Stimulated activated CD8-positive, alpha-beta memory T cell treated with anti-CD3 and anti-CD28 coated beads, Interleukin-7, amount 100 ng/mL, for 48 hours (primary cell): ENCODE results near the gene FBLN5.
"Not testable (repeated sequence)": the region's sequence is repeated elsewhere in the genome, so short reads cannot be mapped to it uniquely, and the experiment has no call there.

Experiments
- DNase-seq, 2 donors: peaks; one replicate each; pipeline ENCODE4 v3.0.0-alpha.2; 2020; ENCODE audit warnings: low read depth in 1 of 2; ENCODE audit errors: extremely low read depth in 1 of 2

Gene FBLN5

GRCh38 chr14:91886961-91887360 lies 60.5 kb downstream of the FBLN5 start:
- no peak for DNase-seq

- DNase-seq = no peak
These were observed 61.7 kb downstream of the FBLN5 start for GRCh38 chr14:91885839-91886238.

- no peak for DNase-seq
These were observed 62.3 kb downstream of the FBLN5 start for GRCh38 chr14:91885113-91885712.

- DNase-seq = no peak
These were observed 62.8 kb downstream of the FBLN5 start for GRCh38 chr14:91884664-91885063.

DNA sequence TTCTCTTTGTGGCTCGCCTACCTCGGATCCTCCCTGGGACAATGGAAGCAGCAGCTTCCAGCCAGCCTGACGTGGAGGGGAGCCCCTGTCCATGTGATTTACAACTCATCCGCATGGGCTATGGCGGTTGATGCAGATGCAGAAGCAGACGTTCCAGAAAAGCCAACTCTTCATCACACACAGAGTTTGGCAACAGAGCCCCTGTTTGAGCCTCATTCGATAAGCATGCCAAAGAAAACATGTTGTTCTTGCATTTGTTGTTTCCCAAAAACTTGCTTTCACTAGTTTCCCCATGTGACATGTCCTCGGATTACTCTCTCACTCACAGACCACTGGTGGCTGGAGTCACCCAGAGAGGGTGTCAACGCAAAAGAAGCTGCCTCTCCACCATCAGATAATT lies 63.7 kb downstream of the FBLN5 start:
- DNase-seq = no peak

GRCh38 chr14:91882776-91883175 lies 64.7 kb downstream of the FBLN5 start:
- DNase-seq = no peak

DNA sequence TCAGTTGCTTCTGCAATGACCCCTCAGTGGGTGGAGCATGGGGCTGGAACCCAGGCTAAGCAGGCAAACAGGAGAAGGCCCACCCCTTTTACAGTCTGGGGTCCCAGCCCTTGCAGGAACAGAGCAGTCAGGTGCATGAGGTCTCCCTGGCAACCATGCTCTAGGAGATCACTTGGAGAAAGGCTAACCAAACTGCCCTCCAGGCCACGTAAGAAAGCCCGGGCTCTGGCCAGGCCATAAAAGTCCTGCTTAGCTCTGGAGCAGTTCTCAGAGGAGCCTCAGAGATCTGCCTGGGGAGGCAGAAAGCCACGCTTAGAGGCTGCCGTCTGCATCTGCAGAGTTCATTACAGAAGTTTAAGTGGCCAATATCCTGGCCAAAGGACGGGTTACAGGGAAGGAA lies 65.1 kb downstream of the FBLN5 start:
- no peak for DNase-seq

DNA sequence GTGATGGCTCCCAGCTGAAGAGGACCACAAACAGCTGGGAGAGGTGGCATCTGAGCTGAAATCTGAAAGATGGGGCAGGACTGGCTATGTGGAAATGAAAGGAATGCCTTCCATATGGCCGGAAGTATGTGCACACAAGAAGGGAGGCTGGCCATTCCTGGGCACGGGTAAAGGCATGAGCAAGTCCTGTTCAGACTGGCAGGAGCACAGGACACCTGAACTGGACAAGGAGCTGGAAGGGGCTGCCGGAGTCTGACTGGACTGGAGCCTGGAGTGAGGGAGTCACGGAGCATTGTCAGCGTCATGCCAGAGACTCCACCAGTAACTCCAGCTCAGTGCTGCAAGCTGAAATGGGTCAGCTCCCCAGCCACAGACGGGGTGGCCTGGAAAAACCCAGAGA lies 68.3 kb downstream of the FBLN5 start:
- DNase-seq = no peak

GRCh38 chr14:91878274-91878673 lies 69.2 kb downstream of the FBLN5 start:
- DNase-seq = no peak

- DNase-seq = no peak
These were observed 70.0 kb downstream of the FBLN5 start for GRCh38 chr14:91877376-91877915.

DNA sequence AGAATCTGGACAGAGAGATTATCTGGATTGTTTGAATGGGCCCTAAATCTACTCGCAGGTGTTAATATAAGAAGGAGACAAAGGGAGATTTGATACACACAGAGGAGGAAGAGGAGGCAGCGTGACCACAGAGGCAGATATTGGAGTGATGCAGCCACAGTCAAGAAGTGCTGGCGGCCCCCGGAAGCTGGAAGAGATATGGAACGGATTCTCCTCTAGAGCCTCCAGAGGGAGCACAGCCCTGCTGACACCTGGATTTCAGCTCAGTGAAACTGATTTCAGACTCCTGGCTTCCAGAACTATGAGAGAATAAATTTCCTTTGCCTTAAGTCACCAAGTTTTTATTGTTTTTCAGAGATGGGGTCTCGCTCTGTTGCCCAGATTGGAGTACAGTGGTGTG lies 71.0 kb downstream of the FBLN5 start:
- DNase-seq = no peak

DNA sequence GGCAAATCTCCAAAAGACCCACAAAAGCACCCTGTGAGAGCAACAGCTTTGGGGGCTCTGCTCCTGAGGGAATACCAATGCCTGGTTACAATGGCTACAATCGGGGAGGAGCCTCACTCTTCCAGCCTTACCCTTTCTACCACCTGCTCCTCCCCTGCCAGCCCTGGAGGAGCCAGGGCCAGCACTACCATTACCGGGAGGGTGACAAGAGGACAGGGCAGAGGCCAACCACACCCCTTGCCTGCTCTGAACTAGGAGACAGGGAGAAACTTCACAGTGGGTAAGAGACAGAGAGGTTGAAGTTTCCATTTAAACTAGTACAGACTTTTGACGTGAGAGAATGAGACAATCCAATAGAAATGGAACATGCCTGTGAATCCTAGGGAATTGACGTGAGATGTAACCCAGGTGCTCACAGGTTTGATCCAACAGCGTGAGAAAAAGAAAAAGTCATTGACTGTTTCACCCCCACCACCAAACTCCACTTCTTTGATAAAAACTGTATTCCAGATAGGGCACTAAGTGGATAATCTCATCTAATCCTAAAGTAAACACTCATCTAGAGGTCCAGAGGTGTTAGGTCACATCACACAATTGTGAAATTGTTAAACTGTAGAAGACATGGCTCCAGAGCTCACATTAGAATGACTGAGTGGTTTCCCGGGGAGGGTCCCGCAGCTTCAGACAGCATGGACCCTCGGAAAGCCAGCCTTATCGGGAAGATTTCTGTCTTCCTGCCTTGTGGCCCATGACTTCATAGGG lies 71.8 kb downstream of the FBLN5 start:
- no peak for DNase-seq

DNA sequence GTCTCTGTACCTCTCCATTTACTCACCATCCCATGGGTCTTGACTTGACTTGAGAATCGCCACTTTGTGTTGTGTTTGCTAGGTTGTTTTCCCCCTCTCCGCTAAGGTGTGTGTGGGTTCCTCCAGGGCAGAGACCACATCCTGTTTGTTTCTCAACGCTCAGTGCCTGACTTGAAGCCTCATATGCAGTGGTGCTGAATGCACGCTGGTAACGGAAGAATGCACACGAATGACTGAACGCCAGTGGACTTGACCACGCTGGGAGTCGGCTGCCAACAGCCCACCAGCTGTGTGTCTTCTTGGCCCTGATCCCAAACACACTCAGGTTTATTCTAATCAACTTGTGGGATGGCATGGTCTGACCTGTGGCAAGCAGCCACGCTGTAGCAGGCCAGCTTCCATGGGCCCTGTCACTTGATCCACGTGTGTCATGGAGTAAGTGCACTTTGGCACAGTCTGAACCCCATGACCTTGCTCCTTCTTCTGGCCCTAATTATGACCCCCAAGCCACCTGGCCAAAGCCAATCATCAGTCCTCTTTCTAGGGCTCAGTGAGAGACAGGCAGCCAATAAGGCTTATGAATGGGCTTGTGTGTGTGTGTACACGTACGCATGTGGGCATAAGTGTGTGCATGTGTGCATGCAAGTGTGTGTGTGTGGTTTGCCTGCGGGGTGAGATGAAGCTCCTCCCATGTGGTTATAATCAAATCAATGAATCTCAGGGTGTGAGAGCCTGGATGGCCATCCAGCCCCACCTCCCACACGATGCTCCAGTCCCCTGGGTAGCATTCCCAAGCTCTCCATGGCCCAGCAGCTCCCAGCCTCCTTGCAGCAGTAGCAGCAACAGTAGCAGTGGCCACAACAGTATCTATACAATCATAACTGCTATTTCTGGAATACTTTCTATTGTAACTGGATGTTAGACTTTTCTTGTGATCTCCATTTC lies 73.8 kb downstream of the FBLN5 start:
- peak in 1 of 2 donors; percentile 43 for DNase-seq

- no peak for DNase-seq
These were observed 74.7 kb downstream of the FBLN5 start for GRCh38 chr14:91872517-91873470.

- no peak for DNase-seq
These were observed 75.4 kb downstream of the FBLN5 start for GRCh38 chr14:91872011-91872501.

DNA sequence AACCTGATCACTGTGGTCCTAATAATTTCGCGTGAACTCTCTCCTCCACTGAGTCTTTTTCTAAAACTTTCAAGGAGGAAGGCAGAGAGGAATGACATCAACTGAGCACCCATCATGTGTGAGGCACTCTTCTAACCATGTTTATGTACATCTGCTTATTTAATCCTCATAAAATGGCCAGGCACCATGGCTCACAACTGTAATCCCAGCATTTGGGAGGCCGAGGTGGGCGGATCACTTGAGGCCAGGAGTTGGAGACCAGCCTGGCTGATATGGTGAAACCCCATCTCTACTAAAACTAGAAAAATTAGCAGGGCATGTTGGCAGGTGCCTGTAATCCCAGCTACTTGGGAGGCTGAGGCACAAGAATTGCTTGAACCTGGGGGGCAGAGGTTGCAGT lies 76.1 kb downstream of the FBLN5 start:
- not testable (repeated sequence) for DNase-seq

- DNase-seq = no peak
These were observed 76.6 kb downstream of the FBLN5 start for GRCh38 chr14:91870890-91871289.

- DNase-seq = peak in 1 of 2 donors; percentile 29
These were observed 77.5 kb downstream of the FBLN5 start for GRCh38 chr14:91870001-91870400.

- DNase-seq = no peak
These were observed 77.9 kb downstream of the FBLN5 start for GRCh38 chr14:91869556-91869955.
